NOMO-1 (cell line): ENCODE results near the gene AHCYL2.

Experiments
- DNase-seq, 2 experiments: peaks; one replicate each; lab custom pipeline; 2025; ENCODE audit not compliant: unreplicated experiment in 2 of 2; lab: John Stamatoyannopoulos, UW

Gene AHCYL2

GRCh38 chr7:129224251-129225205 is at the start of gene AHCYL2:
AHCYL2 (plus strand) TSS chr7:129225030.
- peak; percentile 82 to 94 for DNase-seq

- DNase-seq: no peak
Observed at GRCh38 chr7:129176916-129177710, 47.7 kb upstream of the AHCYL2 start.

DNA sequence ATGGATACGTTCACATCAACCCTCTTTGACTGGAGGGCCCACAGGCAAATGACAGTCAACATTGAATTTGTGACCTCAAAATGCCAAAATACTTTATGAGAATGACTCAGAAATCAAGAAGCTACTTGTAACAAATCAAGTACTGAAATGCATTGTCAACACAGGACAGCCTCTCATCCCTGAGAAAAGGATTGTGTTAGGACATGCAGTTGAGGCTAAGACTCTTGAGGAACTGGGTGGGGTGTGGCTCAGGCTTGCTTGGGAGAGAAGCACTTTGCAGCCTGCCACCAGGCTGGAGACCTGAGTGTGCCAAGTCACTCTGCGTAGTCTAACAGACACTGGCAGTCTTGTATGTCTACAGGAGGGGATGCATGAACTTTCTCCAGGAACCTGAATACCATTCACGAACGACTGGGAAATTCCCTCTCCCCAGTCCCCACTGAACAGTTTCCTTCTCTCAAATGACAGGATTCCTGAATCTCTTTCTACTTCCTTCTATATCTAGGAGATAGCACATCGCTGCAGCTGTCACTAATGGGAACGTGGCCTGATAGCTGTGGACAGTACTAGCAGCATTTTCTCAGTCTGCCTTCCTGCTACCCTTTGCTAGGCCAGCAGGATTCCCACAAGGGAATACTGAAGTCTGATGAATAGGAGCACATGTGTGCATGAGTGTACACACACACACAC is 39.7 kb upstream of the AHCYL2 start:
- DNase-seq: no peak

GRCh38 chr7:129186749-129187260 is 38.0 kb upstream of the AHCYL2 start:
- no peak for DNase-seq

DNA sequence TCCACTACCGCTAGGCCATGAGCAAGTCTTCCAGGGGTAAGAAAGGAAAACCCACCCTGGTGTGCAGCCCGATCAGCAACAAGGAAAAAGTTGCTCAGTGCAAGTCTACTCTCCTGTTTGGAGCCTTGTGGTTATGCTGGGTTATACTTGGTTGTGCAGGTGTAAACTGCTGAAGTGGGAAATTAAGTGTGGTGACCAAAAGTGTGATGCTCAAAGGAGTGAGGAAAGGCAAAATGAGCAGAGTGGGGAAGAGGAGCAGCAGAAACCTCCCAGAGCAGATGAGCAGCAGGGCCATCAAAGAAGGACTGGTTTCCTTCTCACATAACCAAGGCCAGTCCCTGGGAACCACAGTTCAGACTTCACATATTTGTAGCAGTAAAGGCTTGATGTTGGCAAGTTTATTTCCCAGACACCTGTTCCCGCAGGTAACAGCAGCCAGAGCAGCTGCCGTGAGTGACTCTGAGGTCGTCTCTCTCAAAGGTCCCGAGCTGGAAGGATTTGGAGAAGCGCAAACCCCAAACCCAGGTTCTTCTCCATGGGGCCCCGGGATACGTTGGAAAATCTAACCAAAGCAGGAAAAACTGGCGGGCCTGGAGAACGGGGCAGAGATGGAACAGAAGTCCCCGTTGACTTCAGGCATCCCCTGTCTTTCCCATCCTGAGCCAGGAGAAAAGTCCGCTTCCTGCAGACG is 37.0 kb upstream of the AHCYL2 start:
- no peak for DNase-seq

GRCh38 chr7:129188372-129188891 is 36.4 kb upstream of the AHCYL2 start, which contains the start of gene SMO:
SMO (plus strand) TSS chr7:129188633; CDS start chr7:129189152, 519 bp downstream.
- DNase-seq: no peak

GRCh38 chr7:129188892-129189660 is 35.8 kb upstream of the AHCYL2 start:
- no peak for DNase-seq

- DNase-seq: no peak
Observed at GRCh38 chr7:129189661-129190310, 35.0 kb upstream of the AHCYL2 start.

- DNase-seq: no peak
Observed at GRCh38 chr7:129191272-129191671, 33.6 kb upstream of the AHCYL2 start.

- DNase-seq: no peak
Observed at GRCh38 chr7:129193892-129194291, 30.9 kb upstream of the AHCYL2 start.

DNA sequence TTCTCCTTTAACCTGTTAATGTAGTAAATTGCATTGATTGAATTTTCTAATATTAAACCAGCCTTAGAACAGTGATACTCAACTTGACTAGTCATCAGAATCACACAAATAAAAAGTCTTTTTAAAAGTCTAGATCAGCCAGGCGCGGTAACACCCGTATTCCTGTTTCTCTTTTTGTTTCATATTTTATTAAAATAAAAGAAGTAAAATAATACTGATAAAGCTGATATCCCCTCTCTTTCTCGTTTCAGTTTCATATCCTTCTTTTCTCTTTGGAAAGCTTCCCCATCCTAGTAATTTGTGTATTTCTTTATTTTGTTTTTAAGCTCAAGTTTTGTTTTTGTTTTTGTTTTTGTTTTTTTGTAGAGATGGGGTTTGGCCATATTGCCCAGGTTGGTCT is 27.1 kb upstream of the AHCYL2 start:
- DNase-seq: no peak

GRCh38 chr7:129199406-129199805 is 25.4 kb upstream of the AHCYL2 start:
- no peak for DNase-seq

DNA sequence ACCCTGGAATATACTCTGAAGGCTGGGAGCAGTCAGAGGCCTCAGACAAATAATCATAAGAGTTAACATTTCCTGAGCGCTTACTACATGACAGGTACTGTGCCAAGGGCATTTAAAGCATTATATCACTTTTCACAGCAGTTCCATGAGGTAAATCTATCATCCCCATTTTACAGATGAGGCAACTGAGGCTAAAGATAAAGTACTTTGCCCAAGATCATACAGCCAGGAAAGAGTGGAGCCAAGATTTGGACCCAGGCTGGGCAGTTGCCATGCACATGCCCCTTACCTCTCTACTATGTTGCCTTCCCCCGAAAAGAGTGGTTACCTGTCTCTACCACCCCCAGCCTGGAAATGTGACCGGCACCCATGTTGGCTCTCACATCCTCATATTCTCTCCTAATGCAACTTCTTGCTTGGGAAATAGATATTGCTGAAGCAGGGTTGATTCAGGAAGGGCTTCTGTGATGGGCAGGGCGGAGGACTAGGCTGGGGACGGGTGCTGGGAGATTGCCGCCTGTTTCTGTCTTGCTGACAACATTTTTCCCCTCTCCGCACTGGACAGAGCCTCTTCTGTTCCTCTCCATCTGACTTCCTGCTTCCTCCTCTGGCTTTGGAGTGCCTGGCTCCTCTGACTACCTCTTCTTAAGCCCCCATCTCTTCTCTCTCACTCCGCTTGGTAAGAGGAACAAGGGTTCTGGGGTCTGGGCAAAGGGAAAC is 22.6 kb upstream of the AHCYL2 start:
- DNase-seq: no peak

- DNase-seq: no peak
Observed at GRCh38 chr7:129203050-129203741, 21.6 kb upstream of the AHCYL2 start.

GRCh38 chr7:129205126-129205818 is 19.6 kb upstream of the AHCYL2 start:
- DNase-seq: no peak

DNA sequence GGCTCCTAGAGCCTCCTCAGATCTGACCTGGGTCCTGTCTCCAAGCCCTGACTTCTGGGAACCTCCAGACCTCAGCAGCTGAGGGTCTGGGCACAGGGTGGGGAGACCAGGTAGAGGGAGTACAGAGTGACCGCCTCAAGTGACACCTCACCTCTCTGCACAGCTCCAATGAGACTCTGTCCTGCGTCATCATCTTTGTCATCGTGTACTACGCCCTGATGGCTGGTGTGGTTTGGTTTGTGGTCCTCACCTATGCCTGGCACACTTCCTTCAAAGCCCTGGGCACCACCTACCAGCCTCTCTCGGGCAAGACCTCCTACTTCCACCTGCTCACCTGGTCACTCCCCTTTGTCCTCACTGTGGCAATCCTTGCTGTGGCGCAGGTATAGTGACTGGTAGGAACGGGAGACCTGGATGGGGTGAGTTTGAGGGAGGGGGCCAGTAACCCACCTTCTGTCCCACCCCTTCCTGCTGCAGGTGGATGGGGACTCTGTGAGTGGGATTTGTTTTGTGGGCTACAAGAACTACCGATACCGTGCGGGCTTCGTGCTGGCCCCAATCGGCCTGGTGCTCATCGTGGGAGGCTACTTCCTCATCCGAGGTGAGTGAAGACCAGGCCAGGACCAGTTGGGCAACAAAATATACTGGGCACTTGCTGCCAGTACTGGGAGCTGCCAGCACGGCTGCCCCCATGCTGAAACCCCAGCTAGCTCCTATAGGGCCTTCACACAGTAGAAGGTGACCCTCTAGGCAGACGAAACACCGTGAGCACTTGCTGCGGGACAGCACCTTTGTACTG is 18.6 kb upstream of the AHCYL2 start:
- DNase-seq: no peak
